Measurements from ENCODE around the gene TGIF2. TPM values are rescaled to one million over a fixed set of nuclear protein-coding genes. Genes with fewer than 3 reads are reported as not detected.
A peak's percentile ranks its signal among the peaks of the same experiment; 100 is the strongest.
"Not testable (repeated sequence)": the region's sequence is repeated elsewhere in the genome, so short reads cannot be mapped to it uniquely, and the experiment has no call there.

Gene TGIF2
- total RNA-seq, 1 experiment from 2014 or later, result 46.9 TPM

DNA sequence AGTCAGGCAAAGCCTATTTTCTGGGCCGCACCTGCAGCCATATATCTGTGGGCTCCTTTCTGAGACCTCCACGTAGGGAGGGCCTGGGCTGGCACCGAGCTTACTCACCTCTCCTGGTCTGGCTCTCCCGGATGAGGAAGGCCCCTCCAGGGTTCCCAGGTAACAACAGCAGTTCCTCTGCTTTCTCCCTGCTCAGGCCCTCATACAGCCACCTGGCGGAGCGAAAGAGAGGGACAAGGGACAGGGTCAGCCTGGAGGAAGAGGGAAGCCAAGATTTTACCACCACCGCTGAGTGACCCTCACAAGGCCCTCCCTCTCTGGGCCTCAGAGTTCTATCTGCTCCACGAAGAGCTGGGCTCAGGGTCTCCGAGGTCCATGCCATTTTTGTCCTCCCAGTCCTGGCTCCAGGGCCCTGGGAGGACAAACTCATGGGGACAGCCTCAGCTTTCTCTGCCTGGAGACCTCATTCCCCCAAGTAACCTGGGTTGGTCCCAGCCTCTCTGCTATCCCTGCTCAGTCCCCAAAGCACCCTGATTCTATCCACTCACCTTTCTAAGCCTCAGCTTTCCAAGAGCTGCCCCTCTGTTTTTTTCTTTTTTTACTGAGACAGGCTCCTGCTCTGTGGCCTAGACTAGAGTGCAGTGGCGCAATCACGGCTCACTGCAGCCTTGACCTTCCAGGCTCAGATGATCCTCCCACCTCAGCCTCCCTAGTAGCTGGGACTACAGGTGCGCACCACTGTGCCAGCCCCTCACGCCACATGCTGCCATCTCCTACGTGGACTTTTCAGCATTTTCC is 59.3 kb downstream of the TGIF2 start:
- peak; percentile 83 for DNase-seq
- H3K27me3 ChIP-seq (ENCODE audit: control insufficient read depth, insufficient read depth, low read length), result no peaks in the 10 kb centered on the region
- H3K4me3 ChIP-seq (ENCODE audit: insufficient read depth, low read depth, low read length), result no peak overlapping the region
- H3K36me3 ChIP-seq (replicated peaks; ENCODE audit: control insufficient read depth, insufficient read depth, low read length), result no peaks in the 10 kb centered on the region

DNA sequence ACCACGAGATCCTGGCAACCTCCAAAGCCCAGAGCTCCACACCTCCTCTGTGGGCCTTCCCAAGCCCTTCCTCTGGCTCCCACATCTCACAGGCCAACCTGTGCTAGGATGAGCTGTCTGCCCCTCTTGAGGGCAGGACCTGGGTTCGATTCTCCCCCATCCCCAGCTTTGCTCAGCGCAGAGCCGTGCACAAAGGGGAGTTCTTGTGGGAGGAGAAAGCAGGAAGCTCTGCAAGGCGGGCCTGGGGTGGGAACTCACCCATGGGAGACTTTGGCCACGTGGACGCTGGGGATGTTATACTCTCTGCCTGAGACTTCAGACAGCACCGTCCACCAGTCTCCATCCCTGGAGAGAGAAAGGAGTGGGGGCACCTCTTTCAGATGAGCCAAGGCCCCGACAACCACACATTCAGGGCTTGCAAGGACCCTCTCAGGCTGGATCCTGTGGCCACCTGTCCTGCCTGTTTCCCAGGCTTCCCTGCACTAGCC is 59.9 kb downstream of the TGIF2 start:
- Histone ChIP-seq H3K36me3 (replicated peaks; ENCODE audit: control insufficient read depth, insufficient read depth, low read length) (no peaks in the 10 kb centered on the region), H3K27me3 (ENCODE audit: control insufficient read depth, insufficient read depth, low read length) (no peaks in the 10 kb centered on the region), H3K4me3 (ENCODE audit: insufficient read depth, low read depth, low read length) (no peak overlapping the region)

GRCh38 chr20:36634342-36634741 is 60.9 kb downstream of the TGIF2 start:
- H3K4me3 ChIP-seq (ENCODE audit: insufficient read depth, low read depth, low read length), result no peak overlapping the region
- DNase-seq, result no peak
- no peaks in the 10 kb centered on the region for H3K36me3 ChIP-seq (replicated peaks; ENCODE audit: control insufficient read depth, insufficient read depth, low read length)
- H3K27me3 ChIP-seq (ENCODE audit: control insufficient read depth, insufficient read depth, low read length), result no peaks in the 10 kb centered on the region

More for the DNA sequence above, 59.9 kb downstream of the TGIF2 start:
- no peak for DNase-seq

DNA sequence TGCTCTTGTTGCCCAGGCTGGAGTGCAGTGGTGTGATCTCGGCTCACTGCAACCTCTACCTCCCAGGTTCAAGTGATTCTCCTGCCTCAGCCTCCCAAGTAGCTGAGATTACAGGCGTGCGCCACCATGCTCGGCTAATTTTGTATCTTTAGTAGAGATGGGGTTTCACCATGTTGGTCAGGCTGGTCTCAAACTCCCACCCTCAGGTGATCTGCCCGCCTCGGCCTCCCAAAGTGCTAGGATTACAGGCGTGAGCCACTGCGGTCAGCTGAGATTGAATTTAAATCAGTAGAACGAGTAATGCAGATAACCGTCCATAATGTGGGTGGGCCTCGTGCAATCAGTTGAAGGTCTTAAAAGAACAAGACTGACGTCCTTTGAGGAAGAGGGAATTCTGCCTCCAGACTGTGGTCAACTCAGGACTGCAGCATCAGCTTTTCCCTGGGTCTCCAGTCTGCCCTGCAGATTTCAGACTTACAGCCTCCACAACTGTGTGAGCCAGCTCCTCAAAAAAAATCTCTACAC is 65.5 kb downstream of the TGIF2 start:
- H3K36me3 ChIP-seq (replicated peaks; ENCODE audit: control insufficient read depth, insufficient read depth, low read length); H3K27me3 ChIP-seq (ENCODE audit: control insufficient read depth, insufficient read depth, low read length); DNase-seq; H3K4me3 ChIP-seq (ENCODE audit: insufficient read depth, low read depth, low read length): not testable (repeated sequence)

GRCh38 chr20:36641506-36641843 is 68.1 kb downstream of the TGIF2 start:
- DNase-seq, result no peak
- no peak overlapping the region for H3K4me3 ChIP-seq (ENCODE audit: insufficient read depth, low read depth, low read length)
- H3K36me3 ChIP-seq (replicated peaks; ENCODE audit: control insufficient read depth, insufficient read depth, low read length), result no peaks in the 10 kb centered on the region
- H3K27me3 ChIP-seq (ENCODE audit: control insufficient read depth, insufficient read depth, low read length), result no peaks in the 10 kb centered on the region

GRCh38 chr20:36642136-36642535 is 68.7 kb downstream of the TGIF2 start:
- Histone ChIP-seq H3K27me3 (ENCODE audit: control insufficient read depth, insufficient read depth, low read length) (no peaks in the 10 kb centered on the region), H3K4me3 (ENCODE audit: insufficient read depth, low read depth, low read length) (no peak overlapping the region), H3K36me3 (replicated peaks; ENCODE audit: control insufficient read depth, insufficient read depth, low read length) (no peaks in the 10 kb centered on the region)
- no peak for DNase-seq

Other genes with a start within 250 kb of the TGIF2 start
- gene MYL9, start 32.1 kb upstream of the TGIF2 start, total RNA-seq (2014; rRNA removed; shearing (Covaris generic)), result 23.4 and 25.0 TPM in 2 replicates
- 104 and 117 TPM in 2 replicates for gene RAB5IF, start 32.2 kb downstream of the TGIF2 start, total RNA-seq (2014; rRNA removed; shearing (Covaris generic))
- 0.14 and 0.33 TPM in 2 replicates for gene SLA2, start 72.6 kb downstream of the TGIF2 start, total RNA-seq (2014; rRNA removed; shearing (Covaris generic))
- gene NDRG3, start 172.5 kb downstream of the TGIF2 start, total RNA-seq (2014; rRNA removed; shearing (Covaris generic)), result 23.2 and 24.1 TPM in 2 replicates
- 36.7 and 44.3 TPM in 2 replicates for gene DSN1, start 200.2 kb downstream of the TGIF2 start, total RNA-seq (2014; rRNA removed; shearing (Covaris generic))

All from H7 (cell line).